ENCODE measurements around the gene SNX30. TPM values are rescaled to one million over a fixed set of nuclear protein-coding genes. Genes with fewer than 3 reads are reported as not detected.

Gene SNX30
- polyA plus RNA-seq, 1 of the 3 experiments (the other 2 are of a cell fraction): 2.7 TPM

GRCh38 chr9:112831281-112831851 is 80.8 kb downstream of the SNX30 start (continued):
- no peak for TF ChIP-seq NFIC (IDR thresholded peaks at IDR 0.05; ENCODE audit: borderline replicate concordance)
- TF ChIP-seq GATA2 (CRISPR knock-in tag; IDR thresholded peaks at IDR 0.05): no peak
- no peak for TF ChIP-seq JUND (IDR thresholded peaks at IDR 0.05)
- TF ChIP-seq, protein P1, sequence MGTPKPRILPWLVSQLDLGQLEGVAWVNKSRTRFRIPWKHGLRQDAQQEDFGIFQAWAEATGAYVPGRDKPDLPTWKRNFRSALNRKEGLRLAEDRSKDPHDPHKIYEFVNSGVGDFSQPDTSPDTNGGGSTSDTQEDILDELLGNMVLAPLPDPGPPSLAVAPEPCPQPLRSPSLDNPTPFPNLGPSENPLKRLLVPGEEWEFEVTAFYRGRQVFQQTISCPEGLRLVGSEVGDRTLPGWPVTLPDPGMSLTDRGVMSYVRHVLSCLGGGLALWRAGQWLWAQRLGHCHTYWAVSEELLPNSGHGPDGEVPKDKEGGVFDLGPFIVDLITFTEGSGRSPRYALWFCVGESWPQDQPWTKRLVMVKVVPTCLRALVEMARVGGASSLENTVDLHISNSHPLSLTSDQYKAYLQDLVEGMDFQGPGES (IDR thresholded peaks at IDR 0.05; ENCODE audit: low read depth, low read length): no peak
- no peak for TF ChIP-seq RAD21 (IDR thresholded peaks at IDR 0.05; ENCODE audit: low read length)

DNA sequence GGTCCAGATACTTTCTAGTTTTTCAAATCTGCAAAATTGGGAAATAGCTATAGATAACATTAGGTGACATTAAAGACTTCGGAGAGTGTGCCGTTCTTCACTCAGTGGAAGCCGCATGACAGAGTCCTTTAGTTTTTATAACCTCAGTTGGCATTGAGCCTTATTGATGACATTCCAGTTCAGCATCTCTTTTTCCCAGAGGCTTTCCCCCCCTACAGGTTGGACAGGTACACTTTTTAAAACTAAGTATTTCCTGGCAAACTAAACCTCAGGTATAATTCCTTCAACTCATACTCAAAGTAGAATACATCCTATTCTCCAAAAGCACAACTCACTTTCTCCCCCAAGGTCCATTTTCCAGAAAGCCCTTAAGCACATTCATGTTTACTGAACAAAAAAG is 81.4 kb downstream of the SNX30 start:
- Histone ChIP-seq H3K9me2 (no peaks in the 10 kb centered on the region), H3K4me2 (no peak overlapping the region), H3K27me3 (ENCODE audit: insufficient read depth) (no peaks in the 10 kb centered on the region), H3K9me3 (no peaks in the 10 kb centered on the region), H3K9ac (no peak overlapping the region), H4K20me1 (ENCODE audit: insufficient read depth) (no peaks in the 10 kb centered on the region), H3K79me2 (ENCODE audit: insufficient read depth) (no peaks in the 10 kb centered on the region), H3K36me3 (replicated peaks in 1 of 2; ENCODE audit: control insufficient read depth in 1 of 2, insufficient read depth in 2 of 2, low read length in 1 of 2) (peaks cover 3 to 5% of the 10 kb centered on the region in 2 experiments), H3F3A (replicated peaks; ENCODE audit: insufficient read depth) (no peaks in the 10 kb centered on the region), H3K4me1 (ENCODE audit: control insufficient read depth in 1 of 2, insufficient read depth in 2 of 2, low read depth in 1 of 2, low read length in 1 of 2) (no peaks in the 10 kb centered on the region), H3K4me3 (ENCODE audit: low read depth in 2 of 2, low read length in 1 of 2) (no peak overlapping the region), H2AFZ (ENCODE audit: low read depth) (no peak overlapping the region), H3K27ac (ENCODE audit: low read depth in 2 of 2, low read length in 1 of 2) (no peak overlapping the region)
- TF ChIP-seq RAD21 (IDR thresholded peaks at IDR 0.05; ENCODE audit: low read length) (no peak), ELF1 (IDR thresholded peaks at IDR 0.05) (no peak)
- POLR2A ChIA-PET: no interaction called here
- CTCF ChIA-PET: interaction anchor here (1.7 to 1.9 kb wide), 2 partner anchors 12 to 13 kb away, joined by 5 to 8 read pairs; no protein-coding TSS in a partner anchor
- DNase-seq: no peak
- 96% methylated on average over 3 of the region's 3 CpGs for WGBS (ENCODE audit: low lambda C conversion rate)

- CTCF ChIA-PET: interaction anchor here (1.2 to 3.3 kb wide), 2 partner anchors 12 to 13 kb away, joined by 4 to 10 read pairs; no protein-coding TSS in a partner anchor
- Histone ChIP-seq H3K36me3 (replicated peaks in 1 of 2; ENCODE audit: control insufficient read depth in 1 of 2, insufficient read depth in 2 of 2, low read length in 1 of 2) (peaks cover 3 to 5% of the 10 kb centered on the region in 2 experiments), H3K27me3 (ENCODE audit: insufficient read depth) (no peaks in the 10 kb centered on the region), H3K79me2 (ENCODE audit: insufficient read depth) (no peaks in the 10 kb centered on the region), H3F3A (replicated peaks; ENCODE audit: insufficient read depth) (no peaks in the 10 kb centered on the region), H3K4me3 (ENCODE audit: low read depth in 2 of 2, low read length in 1 of 2) (no peak overlapping the region), H2AFZ (ENCODE audit: low read depth) (no peak overlapping the region), H3K4me1 (ENCODE audit: control insufficient read depth in 1 of 2, insufficient read depth in 2 of 2, low read depth in 1 of 2, low read length in 1 of 2) (no peaks in the 10 kb centered on the region), H3K9me2 (no peaks in the 10 kb centered on the region), H3K9me3 (no peaks in the 10 kb centered on the region), H3K4me2 (no peak overlapping the region), H3K27ac (ENCODE audit: low read depth in 2 of 2, low read length in 1 of 2) (no peak overlapping the region), H3K9ac (no peak overlapping the region), H4K20me1 (ENCODE audit: insufficient read depth) (no peaks in the 10 kb centered on the region)
- WGBS (ENCODE audit: low lambda C conversion rate): 81% methylated on average over 4 of the region's 4 CpGs
- no peak for DNase-seq
- POLR2A ChIA-PET: no interaction called here
- TF ChIP-seq RCOR1 (IDR thresholded peaks at IDR 0.05; ENCODE audit: low read length) (no peak), RAD21 (IDR thresholded peaks at IDR 0.05; ENCODE audit: low read length) (no peak), TCF12 (IDR thresholded peaks at IDR 0.05) (no peak), RFX5 (IDR thresholded peaks at IDR 0.05; ENCODE audit: low read length) (no peak), RXRA (IDR thresholded peaks at IDR 0.05; ENCODE audit: borderline replicate concordance, low read depth) (no peak), NFIC (IDR thresholded peaks at IDR 0.05; ENCODE audit: borderline replicate concordance) (no peak), NRF1 (IDR thresholded peaks at IDR 0.05; ENCODE audit: low read depth, low read length) (no peak), TEAD4 (IDR thresholded peaks at IDR 0.05; ENCODE audit: borderline replicate concordance, insufficient read depth) (no peak), SMC3 (IDR thresholded peaks at IDR 0.05; ENCODE audit: low read depth, low read length) (no peak), GATA2 (CRISPR knock-in tag; IDR thresholded peaks at IDR 0.05) (no peak), EP300 (IDR thresholded peaks at IDR 0.05; ENCODE audit: borderline replicate concordance in 1 of 2, low read depth in 1 of 2, low read length in 1 of 2) (no peak)
- TF ChIP-seq, protein P2, sequence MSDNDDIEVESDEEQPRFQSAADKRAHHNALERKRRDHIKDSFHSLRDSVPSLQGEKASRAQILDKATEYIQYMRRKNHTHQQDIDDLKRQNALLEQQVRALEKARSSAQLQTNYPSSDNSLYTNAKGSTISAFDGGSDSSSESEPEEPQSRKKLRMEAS (IDR thresholded peaks at IDR 0.05; ENCODE audit: low read depth): no peak
- TF ChIP-seq, protein P1 (IDR thresholded peaks at IDR 0.05; ENCODE audit: low read depth, low read length): no peak
- TF ChIP-seq, protein P3, sequence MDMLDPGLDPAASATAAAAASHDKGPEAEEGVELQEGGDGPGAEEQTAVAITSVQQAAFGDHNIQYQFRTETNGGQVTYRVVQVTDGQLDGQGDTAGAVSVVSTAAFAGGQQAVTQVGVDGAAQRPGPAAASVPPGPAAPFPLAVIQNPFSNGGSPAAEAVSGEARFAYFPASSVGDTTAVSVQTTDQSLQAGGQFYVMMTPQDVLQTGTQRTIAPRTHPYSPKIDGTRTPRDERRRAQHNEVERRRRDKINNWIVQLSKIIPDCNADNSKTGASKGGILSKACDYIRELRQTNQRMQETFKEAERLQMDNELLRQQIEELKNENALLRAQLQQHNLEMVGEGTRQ (IDR thresholded peaks at IDR 0.05; ENCODE audit: borderline replicate concordance, low read depth, low read length): no peak
- TF ChIP-seq, protein P4, sequence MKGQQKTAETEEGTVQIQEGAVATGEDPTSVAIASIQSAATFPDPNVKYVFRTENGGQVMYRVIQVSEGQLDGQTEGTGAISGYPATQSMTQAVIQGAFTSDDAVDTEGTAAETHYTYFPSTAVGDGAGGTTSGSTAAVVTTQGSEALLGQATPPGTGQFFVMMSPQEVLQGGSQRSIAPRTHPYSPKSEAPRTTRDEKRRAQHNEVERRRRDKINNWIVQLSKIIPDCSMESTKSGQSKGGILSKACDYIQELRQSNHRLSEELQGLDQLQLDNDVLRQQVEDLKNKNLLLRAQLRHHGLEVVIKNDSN (IDR thresholded peaks at IDR 0.05; ENCODE audit: borderline replicate concordance, low read depth): no peak
Measured at GRCh38 chr9:112833081-112833480, 82.5 kb downstream of the SNX30 start.

All from SK-N-SH (cell line).